ENCODE data around the gene BABAM2.

GRCh38 chr2:28280619-28281018, 390.1 kb downstream of the BABAM2 start:
- TF ChIP-seq CTCF (IDR thresholded peaks at IDR 0.05) (no peak), EP300 (IDR thresholded peaks at IDR 0.05; ENCODE audit: low read depth) (no peak), POLR2A (IDR thresholded peaks at IDR 0.05) (no peak)

All from transverse colon (tissue), 3 donors.